Lower lobe of right lung (tissue), 2 donors: ENCODE measurements around the gene INTS6. TPM values are rescaled to one million over a fixed set of nuclear protein-coding genes. Genes with fewer than 3 reads are reported as not detected.

Experiments used
- ATAC-seq, 2 donors: fragments of 200-7000 bp; cut with Tn5 transposase; one replicate each; pipeline ENCODE4 v1.9.1; 2020 to 2022; ENCODE audit warnings: mild to moderate bottlenecking in 2 of 2, moderate library complexity in 2 of 2
- DNase-seq: peaks from one replicate; pipeline ENCODE4 v3.0.0-alpha.2; 2020
- H3K27ac ChIP-seq: fragments of 200-600 bp; one replicate; pipeline ENCODE4 v1.8.0; 2022
- H3K27me3 ChIP-seq: fragments of 200-600 bp; one replicate; pipeline ENCODE4 v1.8.0; 2022; ENCODE audit warnings: low read depth
- H3K36me3 ChIP-seq: fragments of 200-600 bp; one replicate; pipeline ENCODE4 v1.8.0; 2022; ENCODE audit warnings: mild to moderate bottlenecking
- H3K4me1 ChIP-seq: fragments of 200-600 bp; one replicate; pipeline ENCODE4 v1.8.0; 2022
- H3K4me3 ChIP-seq: fragments of 200-600 bp; one replicate; pipeline ENCODE4 v1.8.0; 2022; ENCODE audit warnings: mild to moderate bottlenecking
- H3K9me3 ChIP-seq: fragments of 200-600 bp; one replicate; pipeline ENCODE4 v1.8.0; 2022
- intact Hi-C: fragments of 100-400 bp; cut with DNase I; formaldehyde crosslinking; loops from one replicate; pipeline ENCODE4 v1.11.0; 2022
- total RNA-seq: library from RNA; stranded (reverse); fragmentation: NEBNext Ultra II Directional; extraction: Animal tissue kit (Norgen Biotek cat#: 25700); gene quantifications from one replicate; pipeline ENCODE4 v1.2.1, GENCODE V29; 2021
- TF ChIP-seq, protein P1 (sequence below): fragments of 200-600 bp; IDR thresholded peaks from one replicate; pipeline ENCODE4 v1.8.0; 2022; ENCODE audit warnings: antibody characterized with exemption, mild to moderate bottlenecking
- donor health status: DM: no; HTN: yes; CAD: no; lungs with severe emphysema.

Gene INTS6
- total RNA-seq, 1 donor from 2014 or later: 29.5 TPM

DNA sequence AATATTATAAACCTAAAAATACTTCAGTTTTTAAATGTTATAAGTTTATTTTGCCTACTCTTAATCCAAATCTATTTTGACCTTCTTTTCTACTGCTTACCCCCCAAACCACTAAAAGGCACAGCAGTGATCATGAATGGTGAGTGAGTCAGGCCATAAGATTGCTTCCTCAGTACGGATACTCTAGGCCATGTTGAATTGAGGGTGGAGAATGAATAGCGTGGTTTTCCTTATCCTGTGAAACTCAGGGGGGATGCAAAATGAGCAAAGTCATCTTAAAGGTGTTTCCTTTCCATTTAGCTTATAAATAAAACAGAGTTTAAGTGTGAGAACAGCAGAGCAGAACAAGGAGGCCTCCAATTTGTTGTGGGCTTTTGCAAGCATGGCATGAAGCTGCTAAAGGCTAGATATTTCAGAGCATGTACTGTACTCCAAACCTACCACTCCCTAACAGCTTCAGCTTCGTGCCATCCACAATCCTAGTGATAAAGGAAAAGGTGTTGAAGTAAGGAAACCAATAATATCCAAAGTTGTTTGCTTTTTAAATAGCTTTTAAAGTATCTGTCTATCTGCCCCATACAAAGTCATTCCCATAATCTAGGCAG, 88.3 kb downstream of the INTS6 start:
- intact Hi-C loops: no loop called here
- no peaks in the 10 kb centered on the region for H3K4me1 ChIP-seq
- H3K36me3 ChIP-seq: peaks cover 66% of the 10 kb centered on the region

DNA sequence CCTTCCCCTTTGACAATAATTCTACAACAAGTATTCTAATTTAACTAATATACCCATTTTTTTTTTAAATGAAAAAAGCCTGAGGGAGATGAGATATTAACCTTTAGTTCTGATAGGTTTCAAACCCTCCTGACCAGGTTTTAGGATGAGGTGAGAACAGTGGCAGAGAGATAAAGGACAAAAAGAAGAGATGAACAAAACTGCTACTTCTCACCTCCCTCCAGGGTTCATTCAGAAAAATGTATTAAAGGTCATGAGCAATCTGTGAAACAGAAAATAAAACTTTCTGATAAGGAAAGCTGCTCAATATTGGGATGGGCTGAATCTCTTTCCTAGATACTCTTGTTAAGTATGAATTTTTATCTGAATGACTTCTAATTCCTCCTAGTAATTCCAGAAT, 89.2 kb downstream of the INTS6 start:
- DNase-seq (no peak), ATAC-seq (no peak)
- TF ChIP-seq, protein P1, sequence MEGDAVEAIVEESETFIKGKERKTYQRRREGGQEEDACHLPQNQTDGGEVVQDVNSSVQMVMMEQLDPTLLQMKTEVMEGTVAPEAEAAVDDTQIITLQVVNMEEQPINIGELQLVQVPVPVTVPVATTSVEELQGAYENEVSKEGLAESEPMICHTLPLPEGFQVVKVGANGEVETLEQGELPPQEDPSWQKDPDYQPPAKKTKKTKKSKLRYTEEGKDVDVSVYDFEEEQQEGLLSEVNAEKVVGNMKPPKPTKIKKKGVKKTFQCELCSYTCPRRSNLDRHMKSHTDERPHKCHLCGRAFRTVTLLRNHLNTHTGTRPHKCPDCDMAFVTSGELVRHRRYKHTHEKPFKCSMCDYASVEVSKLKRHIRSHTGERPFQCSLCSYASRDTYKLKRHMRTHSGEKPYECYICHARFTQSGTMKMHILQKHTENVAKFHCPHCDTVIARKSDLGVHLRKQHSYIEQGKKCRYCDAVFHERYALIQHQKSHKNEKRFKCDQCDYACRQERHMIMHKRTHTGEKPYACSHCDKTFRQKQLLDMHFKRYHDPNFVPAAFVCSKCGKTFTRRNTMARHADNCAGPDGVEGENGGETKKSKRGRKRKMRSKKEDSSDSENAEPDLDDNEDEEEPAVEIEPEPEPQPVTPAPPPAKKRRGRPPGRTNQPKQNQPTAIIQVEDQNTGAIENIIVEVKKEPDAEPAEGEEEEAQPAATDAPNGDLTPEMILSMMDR: no peak
- intact Hi-C loops: no loop called here
- Histone ChIP-seq H3K27me3 (no peaks in the 10 kb centered on the region), H3K4me1 (no peaks in the 10 kb centered on the region), H3K4me3 (no peak overlapping the region), H3K9me3 (no peaks in the 10 kb centered on the region), H3K36me3 (peaks cover 58% of the 10 kb centered on the region), H3K27ac (no peak overlapping the region)

More for the DNA sequence above, 88.3 kb downstream of the INTS6 start:
- H3K4me3 ChIP-seq: no peak overlapping the region
- no peaks in the 10 kb centered on the region for H3K27me3 ChIP-seq
- no peaks in the 10 kb centered on the region for H3K9me3 ChIP-seq
- DNase-seq: no peak
- no peak for ATAC-seq
- TF ChIP-seq, protein P1: no peak
- no peak overlapping the region for H3K27ac ChIP-seq

DNA sequence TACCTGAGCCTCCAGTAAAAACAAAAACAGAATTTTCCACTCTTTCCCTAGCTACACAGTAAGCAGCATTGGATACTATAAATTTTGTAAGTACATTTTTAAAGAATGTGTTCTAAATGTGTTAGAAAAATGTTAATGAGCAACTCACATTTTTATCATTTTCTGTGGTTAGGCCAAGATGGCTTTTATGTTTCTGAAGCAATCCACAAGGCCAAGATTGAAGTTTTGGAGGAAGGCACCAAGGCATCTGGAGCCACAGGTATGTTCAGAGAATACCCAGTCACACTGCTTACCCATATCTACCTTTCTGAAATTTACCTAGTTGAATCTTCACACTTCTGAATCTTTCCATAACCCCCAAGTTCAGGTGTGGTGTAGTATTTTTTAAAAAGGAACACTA, 91.7 kb downstream of the INTS6 start:
- no peak for ATAC-seq
- DNase-seq: no peak
- H3K36me3 ChIP-seq: peaks cover 32% of the 10 kb centered on the region
- H3K9me3 ChIP-seq: no peaks in the 10 kb centered on the region
- intact Hi-C loops: no loop called here
- H3K4me1 ChIP-seq: no peaks in the 10 kb centered on the region
- H3K4me3 ChIP-seq: no peak overlapping the region
- no peaks in the 10 kb centered on the region for H3K27me3 ChIP-seq
- TF ChIP-seq, protein P1: no peak
- no peak overlapping the region for H3K27ac ChIP-seq

DNA sequence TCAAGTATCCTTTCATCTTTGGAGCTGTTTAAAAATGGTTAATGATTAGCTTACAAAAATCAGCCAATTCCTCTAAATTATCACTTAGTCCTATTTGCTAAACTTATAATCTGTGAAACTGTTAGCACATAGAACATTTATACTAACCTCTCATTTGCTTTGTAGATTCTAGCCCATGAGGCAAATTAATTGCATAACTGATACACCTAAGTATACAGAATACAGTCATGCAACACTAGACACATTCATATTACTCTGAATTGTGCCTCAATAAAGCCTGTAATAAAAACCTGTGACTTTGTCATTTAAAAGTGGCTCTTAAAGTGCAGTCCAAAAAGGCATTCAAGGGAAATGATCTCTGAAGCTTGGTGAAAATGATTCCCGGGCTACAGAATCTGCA, 92.3 kb downstream of the INTS6 start:
- intact Hi-C loops: no loop called here
- Histone ChIP-seq H3K9me3 (no peaks in the 10 kb centered on the region), H3K27me3 (no peaks in the 10 kb centered on the region), H3K4me1 (no peaks in the 10 kb centered on the region), H3K4me3 (no peak overlapping the region), H3K27ac (no peak overlapping the region), H3K36me3 (peaks cover 26% of the 10 kb centered on the region)
- TF ChIP-seq, protein P1: no peak
- ATAC-seq (peak in 1 of 2 donors; percentile 33), DNase-seq (no peak)

DNA sequence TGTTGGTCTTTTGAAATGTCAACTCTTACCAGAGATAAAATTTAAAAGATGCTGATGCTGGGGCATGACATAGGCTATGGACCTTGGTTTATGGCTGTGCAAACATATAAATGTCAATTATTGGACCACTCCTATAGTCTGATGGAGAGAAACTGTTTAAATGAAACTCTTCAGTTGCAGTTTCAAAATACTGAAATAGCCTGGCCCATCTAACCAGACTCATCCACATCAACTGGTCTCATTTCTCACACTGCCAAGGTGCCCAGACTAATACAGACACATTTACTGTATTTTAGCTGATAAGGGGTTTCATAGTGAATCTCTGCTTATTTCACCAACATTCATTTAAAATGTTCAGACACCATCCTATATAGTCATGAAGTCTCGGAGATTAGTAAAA, 93.5 kb downstream of the INTS6 start:
- no peak overlapping the region for H3K27ac ChIP-seq
- ATAC-seq (no peak), DNase-seq (no peak)
- no peaks in the 10 kb centered on the region for H3K4me1 ChIP-seq
- H3K4me3 ChIP-seq: no peak overlapping the region
- TF ChIP-seq, protein P1: no peak
- no peaks in the 10 kb centered on the region for H3K9me3 ChIP-seq
- H3K36me3 ChIP-seq: peaks cover 15% of the 10 kb centered on the region
- intact Hi-C loops: no loop called here
- H3K27me3 ChIP-seq: no peaks in the 10 kb centered on the region
